GM21786 (cell line): ENCODE data around the gene TBC1D3B.
"Not testable (repeated sequence)": the region's sequence is repeated elsewhere in the genome, so short reads cannot be mapped to it uniquely, and the experiment has no call there.

Source experiments
- ATAC-seq: cut with Tn5 transposase; IDR thresholded peaks from one replicate; pipeline ENCODE4 v1.9.1; 2021; ENCODE audit not compliant: unreplicated experiment

TBC1D3B gene

GRCh38 chr17:36131421-36131820, 45.0 kb downstream of the TBC1D3B start:
- ATAC-seq = no peak

GRCh38 chr17:36130346-36130745, 46.1 kb downstream of the TBC1D3B start:
- no peak for ATAC-seq

GRCh38 chr17:36129616-36130015, 46.8 kb downstream of the TBC1D3B start:
- ATAC-seq = no peak

GRCh38 chr17:36128411-36128978, 47.9 kb downstream of the TBC1D3B start:
- no peak for ATAC-seq

- ATAC-seq = no peak
Observed at GRCh38 chr17:36127911-36128310, 48.5 kb downstream of the TBC1D3B start.

GRCh38 chr17:36127199-36127893, 49.1 kb downstream of the TBC1D3B start:
- ATAC-seq = peak; percentile 64

- no peak for ATAC-seq
Observed at GRCh38 chr17:36124879-36125824, 51.3 kb downstream of the TBC1D3B start.

- no peak for ATAC-seq
Observed at GRCh38 chr17:36123431-36123830, 53.0 kb downstream of the TBC1D3B start.

- not testable (repeated sequence) for ATAC-seq
Observed at GRCh38 chr17:36121099-36121498, 55.3 kb downstream of the TBC1D3B start.

- ATAC-seq = no peak
Observed at GRCh38 chr17:36120221-36120620, 56.2 kb downstream of the TBC1D3B start.

GRCh38 chr17:36118477-36119353, 57.7 kb downstream of the TBC1D3B start:
- ATAC-seq = no peak

- ATAC-seq = no peak
Observed at GRCh38 chr17:36117505-36118382, 58.7 kb downstream of the TBC1D3B start.
